22Rv1 (cell line): Measurements from ENCODE around the gene UPF3A.

Source experiments
- ZFX ChIP-seq: fragments of 450-650 bp; IDR thresholded peaks from 2 replicates; pipeline ENCODE4 v1.6.1; 2017; ENCODE audit warnings: antibody characterized with exemption, borderline replicate concordance
- TF ChIP-seq, protein P1 (sequence below): fragments of 450-650 bp; IDR thresholded peaks from 2 replicates; pipeline ENCODE4 v1.5.1; 2017; ENCODE audit warnings: mild to moderate bottlenecking

DNA sequence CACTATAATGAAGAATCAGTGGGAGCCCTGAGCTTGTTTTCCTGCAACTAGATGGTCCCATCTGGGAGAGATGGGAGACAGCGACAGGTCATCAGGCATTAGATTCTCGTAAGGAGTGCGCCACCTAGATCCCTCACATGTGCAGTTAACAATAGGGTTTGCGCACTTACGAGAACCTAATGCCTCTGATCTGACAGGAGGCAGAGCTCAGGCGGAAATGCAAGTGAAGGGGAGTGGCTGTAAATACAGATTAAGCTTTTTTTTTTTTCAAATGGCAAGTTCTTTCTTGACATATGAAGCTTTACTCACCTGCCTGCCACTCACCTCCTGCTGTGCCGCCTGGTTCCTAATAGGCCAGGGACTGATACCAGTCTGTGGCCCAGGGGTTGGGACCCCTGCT, 32.3 kb upstream of the UPF3A start:
- TF ChIP-seq, protein P1, sequence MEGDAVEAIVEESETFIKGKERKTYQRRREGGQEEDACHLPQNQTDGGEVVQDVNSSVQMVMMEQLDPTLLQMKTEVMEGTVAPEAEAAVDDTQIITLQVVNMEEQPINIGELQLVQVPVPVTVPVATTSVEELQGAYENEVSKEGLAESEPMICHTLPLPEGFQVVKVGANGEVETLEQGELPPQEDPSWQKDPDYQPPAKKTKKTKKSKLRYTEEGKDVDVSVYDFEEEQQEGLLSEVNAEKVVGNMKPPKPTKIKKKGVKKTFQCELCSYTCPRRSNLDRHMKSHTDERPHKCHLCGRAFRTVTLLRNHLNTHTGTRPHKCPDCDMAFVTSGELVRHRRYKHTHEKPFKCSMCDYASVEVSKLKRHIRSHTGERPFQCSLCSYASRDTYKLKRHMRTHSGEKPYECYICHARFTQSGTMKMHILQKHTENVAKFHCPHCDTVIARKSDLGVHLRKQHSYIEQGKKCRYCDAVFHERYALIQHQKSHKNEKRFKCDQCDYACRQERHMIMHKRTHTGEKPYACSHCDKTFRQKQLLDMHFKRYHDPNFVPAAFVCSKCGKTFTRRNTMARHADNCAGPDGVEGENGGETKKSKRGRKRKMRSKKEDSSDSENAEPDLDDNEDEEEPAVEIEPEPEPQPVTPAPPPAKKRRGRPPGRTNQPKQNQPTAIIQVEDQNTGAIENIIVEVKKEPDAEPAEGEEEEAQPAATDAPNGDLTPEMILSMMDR, result no peak
- TF ChIP-seq ZFX, result no peak
